ENCODE measurements around the gene TSG101. TPM values are rescaled to one million over a fixed set of nuclear protein-coding genes. Genes with fewer than 3 reads are reported as not detected.

Gene TSG101
- total and polyA plus RNA-seq, 4 donors = 29.7 to 53.1 (median 37.8) TPM

DNA sequence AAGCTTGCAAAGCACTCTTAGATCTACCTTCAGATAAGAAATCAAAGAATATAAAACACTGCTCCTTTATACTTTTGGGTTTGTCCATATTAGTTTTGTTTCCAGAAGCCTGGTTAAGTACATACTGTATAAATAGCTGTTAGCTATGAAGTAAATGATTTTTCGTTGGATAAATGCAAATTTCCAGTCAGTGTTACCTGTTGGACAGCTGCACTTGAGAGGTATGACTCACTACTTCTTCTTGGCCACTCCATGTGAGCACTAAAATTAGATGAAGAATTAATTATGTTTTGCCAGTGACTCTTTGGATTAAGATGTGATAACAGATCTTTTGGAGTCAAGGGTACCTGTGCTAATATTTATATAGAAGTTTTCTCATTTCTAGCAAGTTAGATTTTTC is 9.5 kb upstream of the TSG101 start:
- no peaks in the 10 kb centered on the region for H3K27me3 ChIP-seq (ENCODE audit: control insufficient read depth in 4 of 4, insufficient read depth in 4 of 4, low read length in 3 of 4)
- peaks cover 0 to 5% (median 0%) of the 10 kb centered on the region in 4 donors for H3K36me3 ChIP-seq (ENCODE audit: control insufficient read depth in 4 of 4, insufficient read depth in 3 of 4, low read depth in 1 of 4, low read length in 3 of 4)
- H3K9ac ChIP-seq (ENCODE audit: low read depth in 1 of 2, low read length in 2 of 2) = no peak overlapping the region
- no peak for DNase-seq (ENCODE audit: low spot score)
- 82% methylated on average over 1 of the region's 1 CpG for WGBS
- H3K27ac ChIP-seq (ENCODE audit: low read depth in 1 of 2, low read length in 2 of 2) = no peak overlapping the region
- TF ChIP-seq TAF1 (conservative IDR thresholded peaks at IDR 0.05) = no peak
- TF ChIP-seq, protein P1, sequence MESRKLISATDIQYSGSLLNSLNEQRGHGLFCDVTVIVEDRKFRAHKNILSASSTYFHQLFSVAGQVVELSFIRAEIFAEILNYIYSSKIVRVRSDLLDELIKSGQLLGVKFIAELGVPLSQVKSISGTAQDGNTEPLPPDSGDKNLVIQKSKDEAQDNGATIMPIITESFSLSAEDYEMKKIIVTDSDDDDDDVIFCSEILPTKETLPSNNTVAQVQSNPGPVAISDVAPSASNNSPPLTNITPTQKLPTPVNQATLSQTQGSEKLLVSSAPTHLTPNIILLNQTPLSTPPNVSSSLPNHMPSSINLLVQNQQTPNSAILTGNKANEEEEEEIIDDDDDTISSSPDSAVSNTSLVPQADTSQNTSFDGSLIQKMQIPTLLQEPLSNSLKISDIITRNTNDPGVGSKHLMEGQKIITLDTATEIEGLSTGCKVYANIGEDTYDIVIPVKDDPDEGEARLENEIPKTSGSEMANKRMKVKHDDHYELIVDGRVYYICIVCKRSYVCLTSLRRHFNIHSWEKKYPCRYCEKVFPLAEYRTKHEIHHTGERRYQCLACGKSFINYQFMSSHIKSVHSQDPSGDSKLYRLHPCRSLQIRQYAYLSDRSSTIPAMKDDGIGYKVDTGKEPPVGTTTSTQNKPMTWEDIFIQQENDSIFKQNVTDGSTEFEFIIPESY (IDR thresholded peaks at IDR 0.05) = no peak
- no peak for TF ChIP-seq EGR1 (IDR thresholded peaks at IDR 0.05; ENCODE audit: low read depth in 2 of 2)
- TF ChIP-seq NR2F2 (IDR thresholded peaks at IDR 0.05) = no peak
- TF ChIP-seq JUND (IDR thresholded peaks at IDR 0.05) = no peak
- TF ChIP-seq, protein P2, sequence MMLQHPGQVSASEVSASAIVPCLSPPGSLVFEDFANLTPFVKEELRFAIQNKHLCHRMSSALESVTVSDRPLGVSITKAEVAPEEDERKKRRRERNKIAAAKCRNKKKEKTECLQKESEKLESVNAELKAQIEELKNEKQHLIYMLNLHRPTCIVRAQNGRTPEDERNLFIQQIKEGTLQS (IDR thresholded peaks at IDR 0.05) = no peak
- TF ChIP-seq, protein P3, sequence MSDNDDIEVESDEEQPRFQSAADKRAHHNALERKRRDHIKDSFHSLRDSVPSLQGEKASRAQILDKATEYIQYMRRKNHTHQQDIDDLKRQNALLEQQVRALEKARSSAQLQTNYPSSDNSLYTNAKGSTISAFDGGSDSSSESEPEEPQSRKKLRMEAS (IDR thresholded peaks at IDR 0.05) = no peak
- TF ChIP-seq RAD21 (IDR thresholded peaks at IDR 0.05) = no peak
- TF ChIP-seq RXRA (IDR thresholded peaks at IDR 0.05) = no peak
- TF ChIP-seq, protein P4, sequence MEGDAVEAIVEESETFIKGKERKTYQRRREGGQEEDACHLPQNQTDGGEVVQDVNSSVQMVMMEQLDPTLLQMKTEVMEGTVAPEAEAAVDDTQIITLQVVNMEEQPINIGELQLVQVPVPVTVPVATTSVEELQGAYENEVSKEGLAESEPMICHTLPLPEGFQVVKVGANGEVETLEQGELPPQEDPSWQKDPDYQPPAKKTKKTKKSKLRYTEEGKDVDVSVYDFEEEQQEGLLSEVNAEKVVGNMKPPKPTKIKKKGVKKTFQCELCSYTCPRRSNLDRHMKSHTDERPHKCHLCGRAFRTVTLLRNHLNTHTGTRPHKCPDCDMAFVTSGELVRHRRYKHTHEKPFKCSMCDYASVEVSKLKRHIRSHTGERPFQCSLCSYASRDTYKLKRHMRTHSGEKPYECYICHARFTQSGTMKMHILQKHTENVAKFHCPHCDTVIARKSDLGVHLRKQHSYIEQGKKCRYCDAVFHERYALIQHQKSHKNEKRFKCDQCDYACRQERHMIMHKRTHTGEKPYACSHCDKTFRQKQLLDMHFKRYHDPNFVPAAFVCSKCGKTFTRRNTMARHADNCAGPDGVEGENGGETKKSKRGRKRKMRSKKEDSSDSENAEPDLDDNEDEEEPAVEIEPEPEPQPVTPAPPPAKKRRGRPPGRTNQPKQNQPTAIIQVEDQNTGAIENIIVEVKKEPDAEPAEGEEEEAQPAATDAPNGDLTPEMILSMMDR (IDR thresholded peaks at IDR 0.05; ENCODE audit: low read depth, low read length, missing input control) = no peak
- TF ChIP-seq SP1 (IDR thresholded peaks at IDR 0.05) = no peak
- TF ChIP-seq FOXA2 (IDR thresholded peaks at IDR 0.05) = no peak
- TF ChIP-seq GABPA (IDR thresholded peaks at IDR 0.05 in 1 of 2, conservative IDR thresholded peaks at IDR 0.05 in 1 of 2) = no peak
- TF ChIP-seq HNF4A (conservative IDR thresholded peaks at IDR 0.05) = no peak
- TF ChIP-seq, protein P5, sequence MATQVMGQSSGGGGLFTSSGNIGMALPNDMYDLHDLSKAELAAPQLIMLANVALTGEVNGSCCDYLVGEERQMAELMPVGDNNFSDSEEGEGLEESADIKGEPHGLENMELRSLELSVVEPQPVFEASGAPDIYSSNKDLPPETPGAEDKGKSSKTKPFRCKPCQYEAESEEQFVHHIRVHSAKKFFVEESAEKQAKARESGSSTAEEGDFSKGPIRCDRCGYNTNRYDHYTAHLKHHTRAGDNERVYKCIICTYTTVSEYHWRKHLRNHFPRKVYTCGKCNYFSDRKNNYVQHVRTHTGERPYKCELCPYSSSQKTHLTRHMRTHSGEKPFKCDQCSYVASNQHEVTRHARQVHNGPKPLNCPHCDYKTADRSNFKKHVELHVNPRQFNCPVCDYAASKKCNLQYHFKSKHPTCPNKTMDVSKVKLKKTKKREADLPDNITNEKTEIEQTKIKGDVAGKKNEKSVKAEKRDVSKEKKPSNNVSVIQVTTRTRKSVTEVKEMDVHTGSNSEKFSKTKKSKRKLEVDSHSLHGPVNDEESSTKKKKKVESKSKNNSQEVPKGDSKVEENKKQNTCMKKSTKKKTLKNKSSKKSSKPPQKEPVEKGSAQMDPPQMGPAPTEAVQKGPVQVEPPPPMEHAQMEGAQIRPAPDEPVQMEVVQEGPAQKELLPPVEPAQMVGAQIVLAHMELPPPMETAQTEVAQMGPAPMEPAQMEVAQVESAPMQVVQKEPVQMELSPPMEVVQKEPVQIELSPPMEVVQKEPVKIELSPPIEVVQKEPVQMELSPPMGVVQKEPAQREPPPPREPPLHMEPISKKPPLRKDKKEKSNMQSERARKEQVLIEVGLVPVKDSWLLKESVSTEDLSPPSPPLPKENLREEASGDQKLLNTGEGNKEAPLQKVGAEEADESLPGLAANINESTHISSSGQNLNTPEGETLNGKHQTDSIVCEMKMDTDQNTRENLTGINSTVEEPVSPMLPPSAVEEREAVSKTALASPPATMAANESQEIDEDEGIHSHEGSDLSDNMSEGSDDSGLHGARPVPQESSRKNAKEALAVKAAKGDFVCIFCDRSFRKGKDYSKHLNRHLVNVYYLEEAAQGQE (IDR thresholded peaks at IDR 0.05) = no peak
- no peak for TF ChIP-seq YY1 (IDR thresholded peaks at IDR 0.05)
- no peak for TF ChIP-seq FOXA1 (IDR thresholded peaks at IDR 0.05)
- TF ChIP-seq HNF4G (IDR thresholded peaks at IDR 0.05) = no peak
- no peaks in the 10 kb centered on the region for H3K9me3 ChIP-seq (ENCODE audit: control insufficient read depth in 4 of 4, low read length in 3 of 4)
- peaks cover 0 to 8% (median 3%) of the 10 kb centered on the region in 4 donors for H3K4me1 ChIP-seq (ENCODE audit: control insufficient read depth in 4 of 4, insufficient read depth in 4 of 4, low read length in 3 of 4)
- H3K4me3 ChIP-seq (ENCODE audit: low read depth in 1 of 3, low read length in 3 of 3) = no peak overlapping the region

Measured in liver (tissue), 9 donors.